ENCODE results near the gene KASH5. TPM values are rescaled to one million over a fixed set of nuclear protein-coding genes. Genes with fewer than 3 reads are reported as not detected.
"Not testable (repeated sequence)": the region's sequence is repeated elsewhere in the genome, so short reads cannot be mapped to it uniquely, and the experiment has no call there.

KASH5 gene
- total and polyA plus RNA-seq, 2 of the 4 experiments (the other 2 are of a cell fraction) = not detected

DNA sequence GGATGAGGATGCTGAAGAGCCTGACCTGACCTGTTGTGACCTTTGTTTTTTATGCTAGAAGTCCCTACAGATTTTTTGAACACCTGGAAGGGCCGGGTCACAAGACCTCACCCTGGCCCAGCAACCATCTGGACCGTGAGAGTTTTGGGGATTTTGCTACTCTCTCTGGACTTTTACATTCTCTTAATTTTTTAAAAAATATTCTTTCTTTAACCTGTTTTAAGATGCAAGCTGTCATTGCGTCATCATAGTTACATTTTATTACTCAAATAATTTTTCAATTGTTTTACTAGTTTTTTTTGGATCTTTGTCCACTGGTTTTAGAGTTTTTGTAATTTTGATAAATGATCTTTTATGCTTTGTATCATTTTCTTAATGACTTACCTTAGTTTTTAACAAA, 16.9 kb upstream of the KASH5 start:
- Histone ChIP-seq H3K4me2 (ENCODE audit: low read depth, low read length) (no peak overlapping the region), H3K9ac (ENCODE audit: low read depth, low read length) (no peak overlapping the region), H2AK5ac (ENCODE audit: low read depth, low read length) (no peak overlapping the region), H3K9me1 (ENCODE audit: insufficient read depth, low read length) (no peaks in the 10 kb centered on the region), H2BK5ac (ENCODE audit: low read depth, low read length, poor library complexity, severe bottlenecking) (no peak overlapping the region), H3K18ac (ENCODE audit: low read depth, low read length) (no peak overlapping the region), H3K14ac (replicated peaks; ENCODE audit: low read depth, low read length) (no peak overlapping the region), H2BK120ac (ENCODE audit: low read depth, low read length) (no peak overlapping the region), H3K23ac (ENCODE audit: low read depth, low read length) (no peak overlapping the region), H3K56ac (ENCODE audit: extremely low read depth, insufficient read depth, low read length) (no peak overlapping the region), H3K4ac (ENCODE audit: low read depth, low read length) (no peak overlapping the region), H3K27me3 (ENCODE audit: control insufficient read depth, insufficient read depth, low read length) (peaks cover 10% of the 10 kb centered on the region), H2BK20ac (ENCODE audit: low read depth, low read length) (no peak overlapping the region), H4K20me1 (ENCODE audit: insufficient read depth, low read length) (no peaks in the 10 kb centered on the region), H3K4me1 (ENCODE audit: control insufficient read depth, insufficient read depth, low read length) (no peaks in the 10 kb centered on the region), H3K4me3 (ENCODE audit: insufficient read depth, low read depth, low read length) (no peak overlapping the region), H2AFZ (replicated peaks; ENCODE audit: low read length, poor library complexity) (no peak overlapping the region), H3K36me3 (ENCODE audit: control insufficient read depth, insufficient read depth, low read length) (no peaks in the 10 kb centered on the region), H3K79me1 (ENCODE audit: low read depth in 1 of 2, low read length in 2 of 2) (no peaks in the 10 kb centered on the region), H4K8ac (ENCODE audit: low read depth in 2 of 2, low read length in 2 of 2) (no peak overlapping the region), H2BK15ac (ENCODE audit: low read depth, low read length) (no peak overlapping the region), H4K91ac (ENCODE audit: insufficient read depth, low read depth, low read length) (no peak overlapping the region), H2AK9ac (replicated peaks; ENCODE audit: low read depth, low read length, poor library complexity) (no peak overlapping the region), H4K5ac (ENCODE audit: low read depth, low read length) (no peak overlapping the region), H3K27ac (ENCODE audit: insufficient read depth, low read length) (no peak overlapping the region), H3K9me3 (ENCODE audit: control insufficient read depth, insufficient read depth, low read length) (peaks cover 26% of the 10 kb centered on the region)
- ChIA-PET CTCF (no interaction called here), POLR2A (ENCODE audit: unreplicated experiment) (no interaction called here)
- dilution Hi-C loops (cut with HindIII; ENCODE audit: low sequenced_read_pairs, unreplicated experiment) = no loop called here
- intact Hi-C loops (cut with micrococcal nuclease) = no loop called here
- DNase-seq = no peak
- TF ChIP-seq, protein P1, sequence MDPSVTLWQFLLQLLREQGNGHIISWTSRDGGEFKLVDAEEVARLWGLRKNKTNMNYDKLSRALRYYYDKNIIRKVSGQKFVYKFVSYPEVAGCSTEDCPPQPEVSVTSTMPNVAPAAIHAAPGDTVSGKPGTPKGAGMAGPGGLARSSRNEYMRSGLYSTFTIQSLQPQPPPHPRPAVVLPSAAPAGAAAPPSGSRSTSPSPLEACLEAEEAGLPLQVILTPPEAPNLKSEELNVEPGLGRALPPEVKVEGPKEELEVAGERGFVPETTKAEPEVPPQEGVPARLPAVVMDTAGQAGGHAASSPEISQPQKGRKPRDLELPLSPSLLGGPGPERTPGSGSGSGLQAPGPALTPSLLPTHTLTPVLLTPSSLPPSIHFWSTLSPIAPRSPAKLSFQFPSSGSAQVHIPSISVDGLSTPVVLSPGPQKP (IDR thresholded peaks at IDR 0.05; ENCODE audit: borderline replicate concordance, low read depth, low read length) = no peak
- peak; percentile 47; the same call in 1 of the 2 replicates for TF ChIP-seq CEBPB (IDR thresholded peaks at IDR 0.05; ENCODE audit: low read depth, low read length)
- in situ Hi-C loops (cut with MboI; ENCODE audit: low sequenced_read_pairs) = no loop called here
- no peak for ATAC-seq (ENCODE audit: low read depth)
- no CpG with 5 or more reads among the region's 3 CpGs for WGBS, 2 experiments (ENCODE audit: extremely low coverage in 2 of 2, insufficient read length in 1 of 2)
- BruUV-seq (replicated peaks) = no TSS peak

DNA sequence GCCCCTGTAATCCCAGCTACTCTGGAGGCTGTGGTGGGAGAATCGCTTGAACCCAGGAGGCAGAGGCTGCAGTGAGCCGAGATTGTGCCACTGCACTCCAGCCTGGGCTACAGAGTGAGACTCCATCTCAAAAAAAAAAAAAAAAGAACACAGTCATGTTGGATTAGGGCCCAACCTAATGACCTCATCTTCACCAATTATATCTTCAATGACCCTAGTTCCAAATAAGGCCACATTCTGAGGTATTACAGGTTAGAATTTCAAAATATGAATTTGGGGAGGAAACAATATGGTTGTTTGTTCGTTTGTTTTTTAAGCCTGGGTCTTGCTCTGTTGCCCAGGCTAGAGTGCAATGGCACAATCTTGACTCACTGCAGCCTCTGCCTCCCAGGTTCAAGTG, 14.9 kb upstream of the KASH5 start:
- H3K36me3 ChIP-seq (ENCODE audit: control insufficient read depth, insufficient read depth, low read length); dilution Hi-C loops (cut with HindIII; ENCODE audit: low sequenced_read_pairs, unreplicated experiment); H2BK120ac ChIP-seq (ENCODE audit: low read depth, low read length); H3K4me1 ChIP-seq (ENCODE audit: control insufficient read depth, insufficient read depth, low read length); H4K20me1 ChIP-seq (ENCODE audit: insufficient read depth, low read length); H4K8ac ChIP-seq (ENCODE audit: low read depth in 2 of 2, low read length in 2 of 2); H2AK9ac ChIP-seq (replicated peaks; ENCODE audit: low read depth, low read length, poor library complexity); in situ Hi-C loops (cut with MboI; ENCODE audit: low sequenced_read_pairs); H3K18ac ChIP-seq (ENCODE audit: low read depth, low read length); H2BK5ac ChIP-seq (ENCODE audit: low read depth, low read length, poor library complexity, severe bottlenecking); H3K4me2 ChIP-seq (ENCODE audit: low read depth, low read length); H3K14ac ChIP-seq (replicated peaks; ENCODE audit: low read depth, low read length); ATAC-seq (ENCODE audit: low read depth); H4K91ac ChIP-seq (ENCODE audit: insufficient read depth, low read depth, low read length); DNase-seq; POLR2A ChIA-PET (ENCODE audit: unreplicated experiment); H2BK15ac ChIP-seq (ENCODE audit: low read depth, low read length); H2AFZ ChIP-seq (replicated peaks; ENCODE audit: low read length, poor library complexity); H3K56ac ChIP-seq (ENCODE audit: extremely low read depth, insufficient read depth, low read length); H3K9ac ChIP-seq (ENCODE audit: low read depth, low read length); H3K4ac ChIP-seq (ENCODE audit: low read depth, low read length); H3K23ac ChIP-seq (ENCODE audit: low read depth, low read length); H4K5ac ChIP-seq (ENCODE audit: low read depth, low read length); intact Hi-C loops (cut with micrococcal nuclease); H3K9me1 ChIP-seq (ENCODE audit: insufficient read depth, low read length); H2AK5ac ChIP-seq (ENCODE audit: low read depth, low read length); H3K27ac ChIP-seq (ENCODE audit: insufficient read depth, low read length); BruUV-seq (replicated peaks); H2BK20ac ChIP-seq (ENCODE audit: low read depth, low read length); H3K79me1 ChIP-seq (ENCODE audit: low read depth in 1 of 2, low read length in 2 of 2); H3K4me3 ChIP-seq (ENCODE audit: insufficient read depth, low read depth, low read length): not testable (repeated sequence)
- CTCF ChIA-PET = interaction anchor here (0.6 kb wide), 1 partner anchor 45 kb away, joined by 3 read pairs; no protein-coding TSS in a partner anchor
- H3K27me3 ChIP-seq (ENCODE audit: control insufficient read depth, insufficient read depth, low read length) = peaks cover 13% of the 10 kb centered on the region
- H3K9me3 ChIP-seq (ENCODE audit: control insufficient read depth, insufficient read depth, low read length) = peaks cover 26% of the 10 kb centered on the region
- WGBS, 2 experiments (ENCODE audit: extremely low coverage in 2 of 2, insufficient read length in 1 of 2) = 29% methylated on average over 1 of the region's 3 CpGs; no CpG with 5 or more reads in 1 of the 2 experiments

All from IMR-90 (cell line).